Measurements from ENCODE around the gene PLXNA1. TPM values are rescaled to one million over a fixed set of nuclear protein-coding genes. Genes with fewer than 3 reads are reported as not detected.

The PLXNA1 gene
- total RNA-seq, 2 donors from 2014 or later, result 2.1 to 7.6 TPM

GRCh38 chr3:127014536-127015281, 31.8 kb downstream of the PLXNA1 start:
- H3K9me3 Mint-ChIP-seq, result no peaks in the 10 kb centered on the region
- ATAC-seq, result peak in 1 of 2 donors; percentile 9

GRCh38 chr3:127015282-127016042, 32.5 kb downstream of the PLXNA1 start:
- no peak for DNase-seq (ENCODE audit: low spot score in 2 of 2)
- peak overlapping the region in 1 of 2 donors; percentile 36 for H3K27ac Mint-ChIP-seq
- no peaks in the 10 kb centered on the region for H3K9me3 Mint-ChIP-seq
- peaks cover 0 to 5% of the 10 kb centered on the region in 2 donors for H3K36me3 Mint-ChIP-seq
- no peak for ATAC-seq

More at GRCh38 chr3:127014536-127015281, 31.8 kb downstream of the PLXNA1 start:
- no peak for DNase-seq (ENCODE audit: low spot score in 2 of 2)
- Mint-ChIP-seq H3K27ac (peak overlapping the region in 1 of 2 donors; percentile 26), H3K36me3 (peaks cover 0 to 5% of the 10 kb centered on the region in 2 donors)

- Mint-ChIP-seq H3K9me3 (no peaks in the 10 kb centered on the region), H3K27ac (peak overlapping the region in 1 of 2 donors; percentile 2), H3K36me3 (peaks cover 0 to 5% of the 10 kb centered on the region in 2 donors)
- no peak for ATAC-seq
- DNase-seq (ENCODE audit: low spot score in 2 of 2), result no peak
Measured at GRCh38 chr3:127016043-127016343, 33.1 kb downstream of the PLXNA1 start.

GRCh38 chr3:127016461-127016860, 33.5 kb downstream of the PLXNA1 start:
- peak overlapping the region in 1 of 2 donors; percentile 2 for H3K27ac Mint-ChIP-seq
- H3K9me3 Mint-ChIP-seq, result no peaks in the 10 kb centered on the region
- ATAC-seq (no peak), DNase-seq (ENCODE audit: low spot score in 2 of 2) (no peak)
- H3K36me3 Mint-ChIP-seq, result peaks cover 0 to 7% of the 10 kb centered on the region in 2 donors

- Mint-ChIP-seq H3K27ac (no peak overlapping the region), H3K9me3 (no peaks in the 10 kb centered on the region), H3K36me3 (peaks cover 0 to 9% of the 10 kb centered on the region in 2 donors)
- DNase-seq (ENCODE audit: low spot score in 2 of 2) (no peak), ATAC-seq (no peak)
Measured at GRCh38 chr3:127017229-127017628, 34.3 kb downstream of the PLXNA1 start.

- no peak for ATAC-seq
- no peak for DNase-seq (ENCODE audit: low spot score in 2 of 2)
- Mint-ChIP-seq H3K36me3 (peaks cover 0 to 9% of the 10 kb centered on the region in 2 donors), H3K9me3 (no peaks in the 10 kb centered on the region), H3K27ac (no peak overlapping the region)
Measured at GRCh38 chr3:127017781-127018180, 34.9 kb downstream of the PLXNA1 start.

GRCh38 chr3:127018306-127018828, 35.5 kb downstream of the PLXNA1 start:
- H3K36me3 Mint-ChIP-seq, result peaks cover 0 to 9% of the 10 kb centered on the region in 2 donors
- no peak overlapping the region for H3K27ac Mint-ChIP-seq
- no peak for ATAC-seq
- DNase-seq (ENCODE audit: low spot score in 2 of 2), result no peak
- H3K9me3 Mint-ChIP-seq, result no peaks in the 10 kb centered on the region

- Mint-ChIP-seq H3K27ac (no peak overlapping the region), H3K36me3 (peaks cover 0 to 9% of the 10 kb centered on the region in 2 donors), H3K9me3 (no peaks in the 10 kb centered on the region)
- no peak for DNase-seq (ENCODE audit: low spot score in 2 of 2)
- ATAC-seq, result no peak
Measured at GRCh38 chr3:127019449-127019848, 36.5 kb downstream of the PLXNA1 start.

- no peak overlapping the region for H3K27ac Mint-ChIP-seq
- H3K36me3 Mint-ChIP-seq, result peaks cover 0 to 4% of the 10 kb centered on the region in 2 donors
- ATAC-seq, result no peak
- H3K9me3 Mint-ChIP-seq, result no peaks in the 10 kb centered on the region
- no peak for DNase-seq (ENCODE audit: low spot score in 2 of 2)
Measured at GRCh38 chr3:127020543-127020942, 37.6 kb downstream of the PLXNA1 start.

GRCh38 chr3:127022849-127023248, 39.9 kb downstream of the PLXNA1 start:
- ATAC-seq, result no peak
- H3K9me3 Mint-ChIP-seq, result no peaks in the 10 kb centered on the region
- H3K27ac Mint-ChIP-seq, result no peak overlapping the region
- DNase-seq (ENCODE audit: low spot score in 2 of 2), result no peak
- H3K36me3 Mint-ChIP-seq, result peaks cover 0 to 4% of the 10 kb centered on the region in 2 donors

GRCh38 chr3:127025456-127025855, 42.5 kb downstream of the PLXNA1 start:
- no peak for DNase-seq (ENCODE audit: low spot score in 2 of 2)
- Mint-ChIP-seq H3K9me3 (no peaks in the 10 kb centered on the region), H3K27ac (no peak overlapping the region), H3K36me3 (peaks cover 0 to 4% of the 10 kb centered on the region in 2 donors)
- no peak for ATAC-seq

GRCh38 chr3:127026036-127026435, 43.1 kb downstream of the PLXNA1 start:
- no peak overlapping the region for H3K27ac Mint-ChIP-seq
- H3K9me3 Mint-ChIP-seq, result no peaks in the 10 kb centered on the region
- no peak for DNase-seq (ENCODE audit: low spot score in 2 of 2)
- no peak for ATAC-seq
- H3K36me3 Mint-ChIP-seq, result peaks cover 0 to 4% of the 10 kb centered on the region in 2 donors

- ATAC-seq (no peak), DNase-seq (ENCODE audit: low spot score in 2 of 2) (no peak)
- Mint-ChIP-seq H3K36me3 (no peaks in the 10 kb centered on the region), H3K27ac (no peak overlapping the region), H3K9me3 (no peaks in the 10 kb centered on the region)
Measured at GRCh38 chr3:127026661-127027060, 43.7 kb downstream of the PLXNA1 start.

GRCh38 chr3:127027061-127027735, 44.3 kb downstream of the PLXNA1 start:
- no peak for DNase-seq (ENCODE audit: low spot score in 2 of 2)
- Mint-ChIP-seq H3K36me3 (no peaks in the 10 kb centered on the region), H3K27ac (no peak overlapping the region), H3K9me3 (no peaks in the 10 kb centered on the region)
- no peak for ATAC-seq

- no peak for DNase-seq (ENCODE audit: low spot score in 2 of 2)
- H3K9me3 Mint-ChIP-seq, result no peaks in the 10 kb centered on the region
- H3K36me3 Mint-ChIP-seq, result no peaks in the 10 kb centered on the region
- H3K27ac Mint-ChIP-seq, result no peak overlapping the region
- no peak for ATAC-seq
Measured at GRCh38 chr3:127027811-127028548, 45.1 kb downstream of the PLXNA1 start.

All from activated naive CD4-positive, alpha-beta T cell treated with anti-CD3 and anti-CD28 coated beads, Interleukin-2, amount 50 U/mL, for 72 hours (primary cell).